Activated CD4-positive, alpha-beta memory T cell treated with anti-CD3 and anti-CD28 coated beads for 36 hours (primary cell): ENCODE data around the gene GPATCH2. TPM values are rescaled to one million over a fixed set of nuclear protein-coding genes. Genes with fewer than 3 reads are reported as not detected.

Experiments used
- CTCF ChIA-PET: fragments of 350-600 bp; sonication (Branson Sonifier 250); formaldehyde crosslinking; loops from one replicate; lab custom pipeline; 2021; ENCODE audit warnings: antibody characterized with exemption, inconsistent platforms; lab: Charles Lee
- POLR2A ChIA-PET: fragments of 350-600 bp; sonication (Branson Sonifier 250); formaldehyde crosslinking; loops from one replicate; lab custom pipeline; 2021; ENCODE audit warnings: antibody characterized with exemption; lab: Charles Lee
- DNase-seq: peaks from one replicate; pipeline ENCODE4 v3.0.0-alpha.2; 2020
- H3K27ac Mint-ChIP-seq: one replicate; pipeline ENCODE4 v1.8.0; 2021; ENCODE audit warnings: mixed read lengths
- H3K27me3 Mint-ChIP-seq: one replicate; pipeline ENCODE4 v1.8.0; 2021; ENCODE audit warnings: mixed read lengths
- H3K36me3 Mint-ChIP-seq: one replicate; pipeline ENCODE4 v1.8.0; 2021; ENCODE audit warnings: mixed read lengths
- H3K4me1 Mint-ChIP-seq: one replicate; pipeline ENCODE4 v1.8.0; 2021; ENCODE audit warnings: low read depth, mixed read lengths
- H3K4me3 Mint-ChIP-seq: one replicate; pipeline ENCODE4 v1.8.0; 2021; ENCODE audit warnings: mild to moderate bottlenecking, mixed read lengths
- H3K9me3 Mint-ChIP-seq: one replicate; pipeline ENCODE4 v1.8.0; 2021; ENCODE audit warnings: mixed read lengths
- intact Hi-C: fragments of 100-400 bp; cut with micrococcal nuclease; formaldehyde crosslinking; loops from one replicate; pipeline ENCODE4 v1.15.1; 2023
- total RNA-seq, 2 experiments: library from RNA; stranded (reverse); gene quantifications; one replicate each; pipeline ENCODE4 v1.2.3, GENCODE V29; 2021

Gene GPATCH2
- total RNA-seq, 2 experiments from 2014 or later: 7.8 to 7.9 TPM

DNA sequence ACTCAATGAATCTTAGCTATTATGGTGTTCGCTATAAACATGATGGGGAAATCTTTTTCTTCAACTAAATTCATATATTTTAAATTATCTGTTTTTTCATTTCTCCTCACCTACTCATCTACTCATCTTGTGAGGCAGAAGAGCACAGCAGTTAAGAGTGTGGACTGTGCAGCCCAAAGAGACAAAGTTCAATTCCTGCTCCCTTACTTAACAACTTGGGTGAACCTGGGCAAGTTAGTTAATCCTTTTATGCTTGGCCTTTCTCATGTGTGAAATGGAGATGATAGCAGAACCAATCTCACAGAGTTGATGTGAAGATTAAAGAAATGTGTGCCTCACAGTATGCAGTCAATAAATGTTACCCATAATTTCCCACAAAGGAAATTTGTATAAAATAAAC lies 168.2 kb downstream of the GPATCH2 start:
- Mint-ChIP-seq H3K9me3 (peaks cover 14% of the 10 kb centered on the region), H3K4me1 (no peaks in the 10 kb centered on the region), H3K27me3 (no peaks in the 10 kb centered on the region), H3K27ac (no peak overlapping the region), H3K36me3 (peaks cover 29% of the 10 kb centered on the region), H3K4me3 (no peak overlapping the region)
- POLR2A ChIA-PET: no interaction called here
- no peak for DNase-seq
- intact Hi-C loops: no loop called here
- CTCF ChIA-PET: no interaction called here

- intact Hi-C loops: no loop called here
- no peak for DNase-seq
- peaks cover 14% of the 10 kb centered on the region for H3K9me3 Mint-ChIP-seq
- no peaks in the 10 kb centered on the region for H3K4me1 Mint-ChIP-seq
- H3K4me3 Mint-ChIP-seq: no peak overlapping the region
- H3K36me3 Mint-ChIP-seq: peaks cover 32% of the 10 kb centered on the region
- POLR2A ChIA-PET: no interaction called here
- no peak overlapping the region for H3K27ac Mint-ChIP-seq
- CTCF ChIA-PET: no interaction called here
- H3K27me3 Mint-ChIP-seq: no peaks in the 10 kb centered on the region
Observed at GRCh38 chr1:217462159-217462558, 168.7 kb downstream of the GPATCH2 start.

DNA sequence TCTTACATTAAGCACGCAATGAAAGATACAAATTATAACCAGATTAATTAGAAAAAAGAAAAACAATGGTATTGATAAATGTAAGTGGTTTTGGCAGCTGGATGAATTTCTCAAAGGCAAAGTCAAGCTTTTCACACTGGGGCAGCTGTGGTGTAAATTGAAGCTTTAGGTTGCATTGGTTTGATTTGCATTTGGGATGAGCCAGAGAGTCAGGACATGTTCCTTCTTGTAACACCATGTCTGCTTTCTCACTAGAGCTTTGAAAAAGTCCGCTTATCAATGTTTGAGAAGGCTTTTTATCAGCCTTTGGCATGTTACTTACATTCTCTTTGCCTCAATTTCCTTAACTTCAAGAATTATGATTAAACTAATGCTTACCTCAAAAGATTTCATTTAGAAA lies 173.9 kb downstream of the GPATCH2 start:
- Mint-ChIP-seq H3K27me3 (no peaks in the 10 kb centered on the region), H3K27ac (no peak overlapping the region), H3K9me3 (no peaks in the 10 kb centered on the region), H3K4me1 (no peaks in the 10 kb centered on the region), H3K4me3 (no peak overlapping the region), H3K36me3 (peaks cover 19% of the 10 kb centered on the region)
- CTCF ChIA-PET: interaction anchor here (1.1 kb wide), 1 partner anchor 291 kb away, joined by 4 read pairs; no protein-coding TSS in a partner anchor
- intact Hi-C loops: no loop called here
- DNase-seq: no peak
- POLR2A ChIA-PET: no interaction called here

GRCh38 chr1:217456261-217456660 lies 174.6 kb downstream of the GPATCH2 start:
- intact Hi-C loops: no loop called here
- H3K36me3 Mint-ChIP-seq: peaks cover 19% of the 10 kb centered on the region
- ChIA-PET CTCF (interaction anchor here (1.1 kb wide), 1 partner anchor 291 kb away, joined by 4 read pairs; no protein-coding TSS in a partner anchor), POLR2A (no interaction called here)
- no peak for DNase-seq
- H3K4me1 Mint-ChIP-seq: no peaks in the 10 kb centered on the region
- no peaks in the 10 kb centered on the region for H3K9me3 Mint-ChIP-seq
- H3K4me3 Mint-ChIP-seq: no peak overlapping the region
- no peak overlapping the region for H3K27ac Mint-ChIP-seq
- no peaks in the 10 kb centered on the region for H3K27me3 Mint-ChIP-seq

DNA sequence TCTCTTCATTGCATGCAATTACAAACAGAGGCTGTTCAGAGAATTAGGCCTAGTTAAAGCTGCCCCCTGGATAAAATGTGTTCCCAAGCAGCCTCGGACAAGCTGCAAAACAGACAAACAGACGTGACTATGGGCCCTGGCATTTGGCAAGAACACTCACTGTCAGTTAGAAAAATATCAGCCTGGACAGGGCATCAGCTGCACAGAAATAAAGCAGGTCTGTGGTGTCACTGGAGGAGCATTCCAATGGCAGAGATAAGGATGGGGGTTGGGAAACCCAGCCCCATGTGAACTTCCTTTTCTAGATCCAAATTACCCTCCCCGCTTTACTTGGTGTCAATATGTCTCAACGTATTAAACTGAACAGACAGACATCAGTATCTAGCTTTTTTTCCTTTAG lies 177.1 kb downstream of the GPATCH2 start:
- Mint-ChIP-seq H3K4me3 (no peak overlapping the region), H3K9me3 (no peaks in the 10 kb centered on the region), H3K4me1 (no peaks in the 10 kb centered on the region), H3K27ac (no peak overlapping the region), H3K36me3 (peaks cover 24% of the 10 kb centered on the region), H3K27me3 (no peaks in the 10 kb centered on the region)
- POLR2A ChIA-PET: no interaction called here
- intact Hi-C loops: no loop called here
- CTCF ChIA-PET: no interaction called here
- no peak for DNase-seq

DNA sequence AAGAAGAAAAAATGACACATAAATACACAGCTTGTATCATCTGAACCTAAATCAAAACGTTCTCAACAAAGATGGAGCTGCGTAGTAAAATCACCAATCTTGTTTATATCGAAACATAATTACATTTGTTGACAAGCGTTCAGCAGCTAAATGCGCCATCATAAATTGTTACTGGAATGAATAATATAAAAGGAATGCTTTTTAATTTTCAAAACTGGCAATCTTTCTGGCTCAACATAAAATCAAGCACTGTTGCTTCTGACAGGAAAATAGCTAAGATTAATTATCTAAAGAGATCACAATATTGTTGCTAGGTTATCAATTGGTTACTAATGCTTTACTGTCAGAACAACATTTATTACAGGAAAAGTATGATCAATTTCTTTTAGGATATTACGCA lies 181.5 kb downstream of the GPATCH2 start:
- Mint-ChIP-seq H3K4me3 (no peak overlapping the region), H3K36me3 (peaks cover 28% of the 10 kb centered on the region)

GRCh38 chr1:217443845-217444244 lies 187.0 kb downstream of the GPATCH2 start:
- DNase-seq: no peak
- POLR2A ChIA-PET: no interaction called here
- no peaks in the 10 kb centered on the region for H3K27me3 Mint-ChIP-seq
- no peak overlapping the region for H3K4me3 Mint-ChIP-seq
- H3K27ac Mint-ChIP-seq: no peak overlapping the region
- no peaks in the 10 kb centered on the region for H3K4me1 Mint-ChIP-seq
- peaks cover 27% of the 10 kb centered on the region for H3K9me3 Mint-ChIP-seq
- H3K36me3 Mint-ChIP-seq: peaks cover 62% of the 10 kb centered on the region
- intact Hi-C loops: no loop called here
- CTCF ChIA-PET: no interaction called here

More for the DNA sequence above, 181.5 kb downstream of the GPATCH2 start:
- ChIA-PET CTCF (no interaction called here), POLR2A (no interaction called here)
- H3K4me1 Mint-ChIP-seq: no peaks in the 10 kb centered on the region
- no peak overlapping the region for H3K27ac Mint-ChIP-seq
- intact Hi-C loops: no loop called here
- no peak for DNase-seq
- H3K9me3 Mint-ChIP-seq: peaks cover 1% of the 10 kb centered on the region
- H3K27me3 Mint-ChIP-seq: no peaks in the 10 kb centered on the region

DNA sequence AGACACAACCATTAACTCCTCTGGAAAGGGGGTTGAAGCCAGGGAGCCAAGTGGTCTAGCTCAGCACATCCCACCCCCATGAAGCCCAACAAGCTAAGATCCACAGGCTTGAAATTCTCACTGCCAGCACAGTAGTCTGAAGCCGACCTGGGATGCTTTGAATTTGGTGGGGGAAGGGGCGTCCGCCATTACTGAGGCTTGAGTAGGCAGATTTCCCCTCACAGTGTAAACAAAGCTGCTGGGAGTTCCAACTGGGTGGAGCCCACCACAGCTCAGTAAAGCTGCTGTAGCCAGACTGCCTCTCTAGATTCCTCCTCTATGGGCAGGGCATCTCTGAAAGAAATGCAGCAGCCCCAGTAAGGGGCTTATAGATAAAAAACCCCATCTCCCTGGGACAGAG lies 193.5 kb downstream of the GPATCH2 start:
- H3K36me3 Mint-ChIP-seq: peaks cover 55% of the 10 kb centered on the region

GRCh38 chr1:217435204-217435603 lies 195.7 kb downstream of the GPATCH2 start:
- Mint-ChIP-seq H3K27me3 (no peaks in the 10 kb centered on the region), H3K4me1 (no peaks in the 10 kb centered on the region), H3K4me3 (no peak overlapping the region), H3K9me3 (peaks cover 15% of the 10 kb centered on the region), H3K36me3 (peaks cover 39% of the 10 kb centered on the region), H3K27ac (no peak overlapping the region)
- intact Hi-C loops: no loop called here
- ChIA-PET POLR2A (no interaction called here), CTCF (no interaction called here)
- no peak for DNase-seq

More for the DNA sequence above, 193.5 kb downstream of the GPATCH2 start:
- no peak for DNase-seq
- Mint-ChIP-seq H3K9me3 (peaks cover 26% of the 10 kb centered on the region), H3K27me3 (no peaks in the 10 kb centered on the region), H3K27ac (no peak overlapping the region), H3K4me3 (no peak overlapping the region), H3K4me1 (no peaks in the 10 kb centered on the region)
- ChIA-PET CTCF (interaction anchor here (0.5 kb wide), 1 partner anchor 11 kb away, joined by 3 read pairs; no protein-coding TSS in a partner anchor), POLR2A (no interaction called here)
- intact Hi-C loops: no loop called here

DNA sequence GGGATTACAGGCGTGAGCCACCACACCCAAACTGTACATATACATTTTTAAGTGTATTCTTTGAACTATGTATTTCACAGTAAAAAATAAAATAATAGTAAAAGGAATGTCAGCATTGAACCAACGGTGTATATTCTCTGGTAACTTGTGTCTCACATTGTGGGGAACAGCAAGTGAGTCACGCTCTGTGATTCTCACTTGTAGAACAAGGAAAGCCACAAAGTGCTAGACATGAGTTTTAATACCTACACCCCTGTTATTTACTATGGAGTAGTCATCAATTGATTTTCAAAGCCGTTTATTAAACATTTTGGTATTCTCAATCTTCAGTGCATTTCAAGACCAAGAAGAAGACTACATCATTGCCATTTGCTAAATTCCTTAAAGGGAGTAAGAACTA lies 197.2 kb downstream of the GPATCH2 start:
- no peak for DNase-seq
- intact Hi-C loops: loop anchor here (5.0 kb wide), 1 partner anchor 314 kb away; no protein-coding TSS in a partner anchor
- ChIA-PET CTCF (no interaction called here), POLR2A (no interaction called here)
- Mint-ChIP-seq H3K4me3 (no peak overlapping the region), H3K27ac (no peak overlapping the region), H3K36me3 (peaks cover 23% of the 10 kb centered on the region), H3K9me3 (no peaks in the 10 kb centered on the region), H3K4me1 (no peaks in the 10 kb centered on the region), H3K27me3 (no peaks in the 10 kb centered on the region)

DNA sequence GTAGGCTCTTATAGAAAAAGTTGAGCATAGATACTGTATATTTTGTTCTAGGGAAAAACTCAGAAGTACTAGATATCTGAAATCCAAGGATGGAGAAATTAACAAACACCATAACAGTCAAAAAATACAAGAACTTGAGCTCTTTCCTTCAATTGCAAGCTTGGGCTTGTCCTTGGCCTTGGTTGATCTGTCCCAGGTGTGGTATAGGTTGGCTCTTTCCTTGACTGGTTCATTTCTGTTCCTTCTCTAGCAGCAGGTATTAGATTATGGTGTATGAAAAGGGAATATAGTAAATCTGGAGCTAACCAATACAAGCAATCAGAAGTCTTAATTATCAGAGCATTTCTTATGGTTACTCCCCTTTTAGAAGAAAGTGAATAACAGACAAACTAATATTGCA lies 198.6 kb downstream of the GPATCH2 start:
- Mint-ChIP-seq H3K4me1 (no peaks in the 10 kb centered on the region), H3K27ac (no peak overlapping the region), H3K4me3 (no peak overlapping the region), H3K27me3 (no peaks in the 10 kb centered on the region), H3K9me3 (no peaks in the 10 kb centered on the region), H3K36me3 (peaks cover 13% of the 10 kb centered on the region)
- POLR2A ChIA-PET: no interaction called here
- CTCF ChIA-PET: no interaction called here
- no peak for DNase-seq
- intact Hi-C loops: loop anchor here (5.0 kb wide), 1 partner anchor 315 kb away; no protein-coding TSS in a partner anchor

DNA sequence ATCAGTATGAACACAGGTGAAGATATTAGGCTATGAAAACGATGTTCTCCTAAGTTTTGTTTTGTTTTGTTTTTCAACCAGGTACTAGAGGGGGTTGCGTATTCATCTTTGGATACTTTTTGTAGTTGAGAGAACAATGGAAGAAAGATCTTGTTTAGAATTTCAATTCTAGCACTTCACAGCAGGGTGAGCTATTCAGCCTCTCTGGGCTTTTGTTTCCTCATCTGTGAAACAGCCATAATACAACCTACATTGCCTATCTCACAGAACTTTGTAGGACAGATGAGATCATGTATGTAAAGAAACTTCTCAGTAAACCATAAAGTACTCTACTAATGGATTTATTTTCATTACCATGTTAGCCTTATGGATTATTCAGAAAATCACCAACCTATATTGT lies 199.5 kb downstream of the GPATCH2 start:
- CTCF ChIA-PET: no interaction called here
- no peak for DNase-seq
- Mint-ChIP-seq H3K4me1 (no peaks in the 10 kb centered on the region), H3K9me3 (no peaks in the 10 kb centered on the region), H3K4me3 (no peak overlapping the region), H3K36me3 (peaks cover 5% of the 10 kb centered on the region), H3K27me3 (no peaks in the 10 kb centered on the region), H3K27ac (no peak overlapping the region)
- POLR2A ChIA-PET: no interaction called here
- intact Hi-C loops: loop anchor here (5.0 kb wide), 1 partner anchor 316 kb away; no protein-coding TSS in a partner anchor

DNA sequence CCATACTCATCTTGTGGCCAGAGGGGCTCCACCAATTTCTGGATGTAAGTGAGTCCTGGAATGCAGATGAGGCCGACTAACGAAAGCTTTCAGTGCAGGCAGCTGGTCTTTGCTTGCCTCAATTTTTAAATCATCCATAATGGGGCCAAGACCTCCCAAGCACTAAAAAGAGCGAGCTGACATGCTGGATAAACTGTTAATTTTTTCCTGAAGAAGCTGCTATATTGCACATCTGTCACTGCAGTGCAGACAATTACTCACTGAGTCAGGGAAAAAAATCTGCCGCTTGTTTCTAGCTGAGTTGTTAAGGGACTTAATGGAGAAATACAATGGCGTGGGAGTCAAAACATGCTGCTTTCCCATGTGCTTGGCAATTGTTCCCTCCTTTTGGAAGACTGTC lies 205.5 kb downstream of the GPATCH2 start:
- intact Hi-C loops: no loop called here
- POLR2A ChIA-PET: no interaction called here
- H3K4me3 Mint-ChIP-seq: no peak overlapping the region

More for the DNA sequence above, 205.5 kb downstream of the GPATCH2 start:
- Mint-ChIP-seq H3K4me1 (no peaks in the 10 kb centered on the region), H3K27me3 (peaks cover under 1% of the 10 kb centered on the region), H3K36me3 (peaks cover 1% of the 10 kb centered on the region), H3K9me3 (no peaks in the 10 kb centered on the region), H3K27ac (no peak overlapping the region)
- CTCF ChIA-PET: no interaction called here
- no peak for DNase-seq
